HepG2 (cell line): ENCODE data around the gene TMEM38A. TPM values are rescaled to one million over a fixed set of nuclear protein-coding genes. Genes with fewer than 3 reads are reported as not detected.

Experiments used
- CEBPZ ChIP-seq: IDR thresholded peaks from 2 replicates; pipeline ENCODE4 v1.6.1; 2012; ENCODE audit warnings: low read length, improper control_type of control experiment
- DNMT3B ChIP-seq: conservative IDR thresholded peaks from 2 replicates; pipeline ENCODE4 v1.6.1; 2016; ENCODE audit warnings: missing biosample characterization, control low read depth
- DRAP1 ChIP-seq: IDR thresholded peaks from 2 replicates; pipeline ENCODE4 v1.6.1; 2016; ENCODE audit warnings: missing genetic modification reagents, missing compliant biosample characterization
- ISL2 ChIP-seq: sonication (generic); formaldehyde crosslinking; IDR thresholded peaks from 2 replicates; pipeline ENCODE4 v1.5.0; 2020; ENCODE audit warnings: missing genetic modification reagents
- NCOR1 ChIP-seq: fragments of 200-600 bp; sonication (generic); IDR thresholded peaks from 2 replicates; pipeline ENCODE4 v1.7.0; 2017; ENCODE audit warnings: antibody characterized with exemption, low read length, borderline replicate concordance
- PAWR ChIP-seq: sonication (generic); formaldehyde crosslinking; IDR thresholded peaks from 2 replicates; pipeline ENCODE4 v1.4.0; 2020; ENCODE audit warnings: missing genetic modification reagents, mild to moderate bottlenecking, borderline replicate concordance
- RARA ChIP-seq: IDR thresholded peaks from 2 replicates; pipeline ENCODE4 v1.6.1; 2016; ENCODE audit warnings: missing genetic modification reagents, missing compliant biosample characterization
- RXRB ChIP-seq: IDR thresholded peaks from 2 replicates; pipeline ENCODE4 v1.6.1; 2016; ENCODE audit warnings: borderline replicate concordance, missing genetic modification reagents, missing compliant biosample characterization
- SP2 ChIP-seq: sonication (generic); formaldehyde crosslinking; IDR thresholded peaks from 2 replicates; pipeline ENCODE4 v1.5.1; 2020; ENCODE audit warnings: mild to moderate bottlenecking, missing genetic modification reagents
- SRSF9 ChIP-seq: fragments of 200-400 bp; formaldehyde crosslinking; IDR thresholded peaks from 2 replicates; pipeline ENCODE4 v1.6.1; 2018; ENCODE audit warnings: borderline replicate concordance, mild to moderate bottlenecking, low read depth, low read length; ENCODE audit not compliant: insufficient read depth, poor library complexity, severe bottlenecking
- ZNF18 ChIP-seq: sonication (generic); formaldehyde crosslinking; IDR thresholded peaks from 2 replicates; pipeline ENCODE4 v1.8.0; 2022; ENCODE audit warnings: mild to moderate bottlenecking, missing genetic modification reagents; ENCODE audit not compliant: insufficient replicate concordance
- ZNF235 ChIP-seq: sonication (generic); formaldehyde crosslinking; IDR thresholded peaks from 2 replicates; pipeline ENCODE4 v1.8.1; 2023; ENCODE audit warnings: mild to moderate bottlenecking, missing genetic modification reagents, borderline replicate concordance
- ZNF282 ChIP-seq: fragments of 450-650 bp; IDR thresholded peaks from 2 replicates; pipeline ENCODE4 v1.6.1; 2018; ENCODE audit not compliant: partially characterized antibody
- ZNF430 ChIP-seq: sonication (generic); formaldehyde crosslinking; IDR thresholded peaks from 2 replicates; pipeline ENCODE4 v1.9.0; 2021; ENCODE audit warnings: mild to moderate bottlenecking, missing genetic modification reagents
- polyA plus RNA-seq, 8 experiments: library from polyadenylated mRNA; depleted of rRNA in 3 of 8; stranded (reverse) in 7 of 8; unstranded in 1 of 8; fragments of >200 nt; fragmentation: Illumina TruSeq in 4 of 8; extraction: Trizol in 4 of 8; gene quantifications; 2 replicates each; pipeline versions ENCODE4 v1.2.1 to v1.2.3, GENCODE V29; 2011 to 2016; ENCODE audit warnings: low read depth in 4 of 8, missing spikeins in 1 of 8, mixed read lengths in 1 of 8; ENCODE audit not compliant: insufficient read depth in 1 of 8
- total RNA-seq, 5 experiments: library from RNA; depleted of rRNA; stranded (reverse); fragments of >200 nt; fragmentation: Illumina TruSeq; extraction: Trizol; gene quantifications; 2 replicates each; pipeline ENCODE4 v1.2.3, GENCODE V29; 2016; ENCODE audit warnings: low read depth in 1 of 5
- TF ChIP-seq, protein P1 (sequence below), 2 experiments: sonication (generic) in 1 of 2; formaldehyde crosslinking in 1 of 2; IDR thresholded peaks; 2 replicates each; pipeline versions ENCODE4 v1.4.0 to v1.6.1; 2016 to 2020; ENCODE audit warnings: borderline replicate concordance in 1 of 2, low read depth in 1 of 2, mild to moderate bottlenecking in 1 of 2, missing genetic modification reagents in 1 of 2
- TF ChIP-seq, protein P2 (sequence below): sonication (generic); formaldehyde crosslinking; IDR thresholded peaks from 2 replicates; pipeline ENCODE4 v1.8.1; 2023; ENCODE audit warnings: mild to moderate bottlenecking, moderate library complexity, missing genetic modification reagents

The TMEM38A gene
- total and polyA plus RNA-seq, 2 of the 13 experiments (the other 11 are each of a cell fraction or from before 2014, with no cell fraction given) = 4.8 to 6.8 TPM

GRCh38 chr19:16628183-16628983, 32.6 kb upstream of the TMEM38A start, which contains the start of gene MED26 (continued):
- TF ChIP-seq, protein P1, sequence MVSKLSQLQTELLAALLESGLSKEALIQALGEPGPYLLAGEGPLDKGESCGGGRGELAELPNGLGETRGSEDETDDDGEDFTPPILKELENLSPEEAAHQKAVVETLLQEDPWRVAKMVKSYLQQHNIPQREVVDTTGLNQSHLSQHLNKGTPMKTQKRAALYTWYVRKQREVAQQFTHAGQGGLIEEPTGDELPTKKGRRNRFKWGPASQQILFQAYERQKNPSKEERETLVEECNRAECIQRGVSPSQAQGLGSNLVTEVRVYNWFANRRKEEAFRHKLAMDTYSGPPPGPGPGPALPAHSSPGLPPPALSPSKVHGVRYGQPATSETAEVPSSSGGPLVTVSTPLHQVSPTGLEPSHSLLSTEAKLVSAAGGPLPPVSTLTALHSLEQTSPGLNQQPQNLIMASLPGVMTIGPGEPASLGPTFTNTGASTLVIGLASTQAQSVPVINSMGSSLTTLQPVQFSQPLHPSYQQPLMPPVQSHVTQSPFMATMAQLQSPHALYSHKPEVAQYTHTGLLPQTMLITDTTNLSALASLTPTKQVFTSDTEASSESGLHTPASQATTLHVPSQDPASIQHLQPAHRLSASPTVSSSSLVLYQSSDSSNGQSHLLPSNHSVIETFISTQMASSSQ (IDR thresholded peaks at IDR 0.05; ENCODE audit: low read depth) = no peak
- TF ChIP-seq, protein P1 (CRISPR knock-in tag; IDR thresholded peaks at IDR 0.05; ENCODE audit: borderline replicate concordance) = peak; percentile 33; the same call in 1 of the 2 replicates
- TF ChIP-seq ZNF430 (peak; percentile 28; the same call in 1 of the 2 replicates), ZNF282 (no peak), SRSF9 (no peak), RXRB (CRISPR knock-in tag) (peak; percentile 46; the same call in 1 of the 2 replicates), ZNF18 (CRISPR knock-in tag) (peak; percentile 48), DNMT3B (CRISPR knock-in tag) (no peak), RARA (CRISPR knock-in tag) (peak; percentile 56), ZNF235 (no peak), DRAP1 (CRISPR knock-in tag) (peak; percentile 55; the same call in 1 of the 2 replicates), SP2 (CRISPR knock-in tag) (peak; percentile 49; the same call in 1 of the 2 replicates), ISL2 (0 out of 2 replicates have a peak, but pooled peaks have one; percentile 30), NCOR1 (no peak), PAWR (0 out of 2 replicates have a peak, but pooled peaks have one; percentile 54), CEBPZ (no peak)
- TF ChIP-seq, protein P2, sequence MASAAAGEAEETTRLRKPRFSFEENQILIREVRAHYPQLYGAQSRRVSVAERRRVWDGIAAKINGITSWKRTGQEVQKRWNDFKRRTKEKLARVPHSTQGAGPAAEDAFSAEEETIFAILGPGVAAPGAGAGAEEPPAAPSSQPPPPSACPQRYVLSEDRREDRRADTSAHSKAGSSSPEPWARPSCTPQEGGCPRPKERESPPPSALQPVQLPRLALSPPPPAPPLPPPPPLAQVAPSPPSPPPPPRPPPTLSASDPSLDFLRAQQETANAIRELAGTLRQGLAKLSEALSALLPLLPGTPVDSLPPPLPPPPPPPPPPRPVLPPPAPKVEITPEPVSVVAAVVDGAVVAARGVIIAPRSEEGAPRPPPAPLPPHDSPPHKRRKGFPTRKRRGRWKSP (CRISPR knock-in tag) = 0 out of 2 replicates have a peak, but pooled peaks have one; percentile 59
